Measurements from ENCODE around the gene DENND1B. TPM values are rescaled to one million over a fixed set of nuclear protein-coding genes. Genes with fewer than 3 reads are reported as not detected.

DENND1B gene
- total and polyA plus RNA-seq, 2 experiments from 2014 or later, result 9.2 to 21.3 TPM

- no peaks in the 10 kb centered on the region for H3K27me3 ChIP-seq (replicated peaks; ENCODE audit: insufficient read depth)
- no peak for DNase-seq
- H3K9me2 ChIP-seq (ENCODE audit: insufficient read depth), result no peaks in the 10 kb centered on the region
- in situ Hi-C loops (cut with MboI), result no loop called here
- no peaks in the 10 kb centered on the region for H3K36me3 ChIP-seq (ENCODE audit: low read depth)
- H3F3A ChIP-seq (ENCODE audit: insufficient read depth), result no peaks in the 10 kb centered on the region
- H3K4me3 ChIP-seq, result no peak overlapping the region
- peaks cover 4% of the 10 kb centered on the region for H3K9me3 ChIP-seq (ENCODE audit: low read depth)
- H2AFZ ChIP-seq, result no peak overlapping the region
- no peaks in the 10 kb centered on the region for H3K79me2 ChIP-seq (ENCODE audit: insufficient read depth)
- H4K20me1 ChIP-seq (ENCODE audit: insufficient read depth), result no peaks in the 10 kb centered on the region
- no peak overlapping the region for H3K9ac ChIP-seq
- 94 to 97% methylated on average over 2 of the region's 2 CpGs for WGBS, 2 experiments (ENCODE audit: low coverage in 1 of 2, low lambda C conversion rate in 2 of 2, missing lambda C conversion rate in 2 of 2)
- no peaks in the 10 kb centered on the region for H3K4me1 ChIP-seq (ENCODE audit: insufficient read depth)
- H3K4me2 ChIP-seq (ENCODE audit: unreplicated experiment), result no peak overlapping the region
- no peak overlapping the region for H3K27ac ChIP-seq
- TF ChIP-seq EZH2phosphoT487 (IDR thresholded peaks at IDR 0.05; ENCODE audit: insufficient read depth, low read depth) (no peak), EZH2 (IDR thresholded peaks at IDR 0.05; ENCODE audit: insufficient read depth, poor library complexity, severe bottlenecking) (no peak)
Measured at GRCh38 chr1:197486946-197487345, 288.3 kb downstream of the DENND1B start.

DNA sequence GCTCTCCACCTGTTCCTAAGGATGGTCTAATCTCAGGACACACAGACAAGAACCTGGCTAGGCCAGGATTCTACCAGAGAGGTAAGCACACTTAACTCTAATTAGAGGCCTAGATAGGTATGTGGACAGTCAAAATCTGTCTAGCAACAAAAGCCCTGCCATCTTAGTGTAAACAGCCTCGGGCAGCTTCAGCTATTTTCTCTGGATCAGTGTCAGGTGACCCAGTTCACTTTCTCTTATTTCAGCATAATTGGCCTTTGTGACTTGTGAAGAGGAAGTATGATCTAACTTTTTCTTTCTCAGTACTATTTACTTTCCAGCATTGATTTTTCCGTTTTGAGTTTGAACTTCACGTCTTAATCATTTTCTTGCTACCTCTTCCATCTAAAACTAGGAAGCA, 289.5 kb downstream of the DENND1B start:
- no peak overlapping the region for H3K4me3 ChIP-seq
- H4K20me1 ChIP-seq (ENCODE audit: insufficient read depth), result no peaks in the 10 kb centered on the region
- H2AFZ ChIP-seq, result no peak overlapping the region
- H3K27ac ChIP-seq, result no peak overlapping the region
- no peak overlapping the region for H3K9ac ChIP-seq
- no peak overlapping the region for H3K4me2 ChIP-seq (ENCODE audit: unreplicated experiment)
- peaks cover 4% of the 10 kb centered on the region for H3K9me3 ChIP-seq (ENCODE audit: low read depth)
- no peaks in the 10 kb centered on the region for H3K9me2 ChIP-seq (ENCODE audit: insufficient read depth)
- 65 to 71% methylated on average over 3 of the region's 3 CpGs for WGBS, 2 experiments (ENCODE audit: low coverage in 1 of 2, low lambda C conversion rate in 2 of 2, missing lambda C conversion rate in 2 of 2)
- no peaks in the 10 kb centered on the region for H3F3A ChIP-seq (ENCODE audit: insufficient read depth)
- no peaks in the 10 kb centered on the region for H3K4me1 ChIP-seq (ENCODE audit: insufficient read depth)
- no peaks in the 10 kb centered on the region for H3K36me3 ChIP-seq (ENCODE audit: low read depth)
- in situ Hi-C loops (cut with MboI), result no loop called here
- no peaks in the 10 kb centered on the region for H3K79me2 ChIP-seq (ENCODE audit: insufficient read depth)
- no peak for TF ChIP-seq EZH2 (IDR thresholded peaks at IDR 0.05; ENCODE audit: insufficient read depth, poor library complexity, severe bottlenecking)
- no peak for TF ChIP-seq EZH2phosphoT487 (IDR thresholded peaks at IDR 0.05; ENCODE audit: insufficient read depth, low read depth)
- H3K27me3 ChIP-seq (replicated peaks; ENCODE audit: insufficient read depth), result no peaks in the 10 kb centered on the region
- DNase-seq, result no peak

DNA sequence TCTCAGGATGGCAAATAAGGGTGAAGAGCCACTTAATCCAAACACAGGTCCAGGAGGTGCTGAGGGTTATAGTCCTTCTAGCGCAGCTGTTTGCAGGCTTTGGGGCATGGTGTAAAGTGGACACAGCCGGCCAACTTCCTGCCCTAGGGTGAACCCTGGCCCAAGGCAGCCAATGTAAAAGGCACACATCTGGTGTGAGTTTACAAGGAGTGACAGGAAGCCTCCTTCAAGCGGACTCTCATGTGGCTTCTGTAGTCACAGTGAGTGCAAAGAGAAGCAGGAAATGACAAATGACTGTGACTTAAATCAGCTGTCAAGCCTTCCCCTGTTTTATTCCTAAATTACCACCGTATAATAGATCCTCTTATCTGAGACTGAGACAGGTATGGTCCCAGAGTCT, 294.2 kb downstream of the DENND1B start:
- no peak overlapping the region for H3K27ac ChIP-seq
- no peaks in the 10 kb centered on the region for H3K36me3 ChIP-seq (ENCODE audit: low read depth)
- H3K9ac ChIP-seq, result no peak overlapping the region
- no peaks in the 10 kb centered on the region for H3K79me2 ChIP-seq (ENCODE audit: insufficient read depth)
- no peaks in the 10 kb centered on the region for H3K9me3 ChIP-seq (ENCODE audit: low read depth)
- DNase-seq, result no peak
- no peaks in the 10 kb centered on the region for H3F3A ChIP-seq (ENCODE audit: insufficient read depth)
- in situ Hi-C loops (cut with MboI), result no loop called here
- 7 to 15% methylated on average over 4 of the region's 4 CpGs for WGBS, 2 experiments (ENCODE audit: low coverage in 1 of 2, low lambda C conversion rate in 2 of 2, missing lambda C conversion rate in 2 of 2)
- H3K9me2 ChIP-seq (ENCODE audit: insufficient read depth), result no peaks in the 10 kb centered on the region
- H3K4me2 ChIP-seq (ENCODE audit: unreplicated experiment), result no peak overlapping the region
- H2AFZ ChIP-seq, result no peak overlapping the region
- no peaks in the 10 kb centered on the region for H3K27me3 ChIP-seq (replicated peaks; ENCODE audit: insufficient read depth)
- no peak for TF ChIP-seq EZH2phosphoT487 (IDR thresholded peaks at IDR 0.05; ENCODE audit: insufficient read depth, low read depth)
- TF ChIP-seq EZH2 (IDR thresholded peaks at IDR 0.05; ENCODE audit: insufficient read depth, poor library complexity, severe bottlenecking), result no peak
- no peaks in the 10 kb centered on the region for H4K20me1 ChIP-seq (ENCODE audit: insufficient read depth)
- H3K4me3 ChIP-seq, result no peak overlapping the region
- no peaks in the 10 kb centered on the region for H3K4me1 ChIP-seq (ENCODE audit: insufficient read depth)

- no peaks in the 10 kb centered on the region for H3K9me3 ChIP-seq (ENCODE audit: low read depth)
- TF ChIP-seq EZH2phosphoT487 (IDR thresholded peaks at IDR 0.05; ENCODE audit: insufficient read depth, low read depth), result no peak
- no peak for TF ChIP-seq EZH2 (IDR thresholded peaks at IDR 0.05; ENCODE audit: insufficient read depth, poor library complexity, severe bottlenecking)
- no peaks in the 10 kb centered on the region for H3K4me1 ChIP-seq (ENCODE audit: insufficient read depth)
- WGBS, 2 experiments (ENCODE audit: low coverage in 1 of 2, low lambda C conversion rate in 2 of 2, missing lambda C conversion rate in 2 of 2), result 61 to 65% methylated on average over 6 of the region's 6 CpGs
- H3K9me2 ChIP-seq (ENCODE audit: insufficient read depth), result no peaks in the 10 kb centered on the region
- DNase-seq, result no peak
- H4K20me1 ChIP-seq (ENCODE audit: insufficient read depth), result no peaks in the 10 kb centered on the region
- no peak overlapping the region for H3K4me2 ChIP-seq (ENCODE audit: unreplicated experiment)
- in situ Hi-C loops (cut with MboI), result no loop called here
- H3K4me3 ChIP-seq, result no peak overlapping the region
- no peaks in the 10 kb centered on the region for H3K27me3 ChIP-seq (replicated peaks; ENCODE audit: insufficient read depth)
- no peak overlapping the region for H3K27ac ChIP-seq
- H3F3A ChIP-seq (ENCODE audit: insufficient read depth), result no peaks in the 10 kb centered on the region
- H3K36me3 ChIP-seq (ENCODE audit: low read depth), result no peaks in the 10 kb centered on the region
- no peak overlapping the region for H2AFZ ChIP-seq
- no peaks in the 10 kb centered on the region for H3K79me2 ChIP-seq (ENCODE audit: insufficient read depth)
- H3K9ac ChIP-seq, result no peak overlapping the region
Measured at GRCh38 chr1:197480446-197480845, 294.8 kb downstream of the DENND1B start.

DNA sequence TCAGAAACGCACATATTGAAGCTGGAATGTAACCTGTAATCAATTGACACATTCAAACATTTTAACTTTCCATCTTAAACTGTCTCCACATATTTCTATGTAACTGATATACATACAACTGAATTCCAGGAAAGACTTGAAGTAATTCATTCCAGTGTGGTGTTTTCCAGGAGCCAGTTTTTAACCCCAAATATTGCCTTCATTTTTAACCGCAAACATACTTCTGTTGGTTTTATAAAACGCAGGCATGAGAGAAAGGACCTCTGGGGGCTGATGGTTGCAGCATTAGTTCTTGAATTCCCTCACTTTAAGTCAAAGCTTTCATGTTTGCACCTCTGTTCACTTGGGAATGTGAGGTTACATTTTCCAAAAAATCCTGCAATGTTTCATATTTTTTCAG, 303.1 kb downstream of the DENND1B start:
- Histone ChIP-seq H3K27me3 (replicated peaks; ENCODE audit: insufficient read depth) (no peaks in the 10 kb centered on the region), H4K20me1 (ENCODE audit: insufficient read depth) (no peaks in the 10 kb centered on the region), H3K36me3 (ENCODE audit: low read depth) (no peaks in the 10 kb centered on the region), H2AFZ (no peak overlapping the region), H3K4me2 (ENCODE audit: unreplicated experiment) (no peak overlapping the region), H3K79me2 (ENCODE audit: insufficient read depth) (no peaks in the 10 kb centered on the region), H3K9ac (no peak overlapping the region), H3K9me3 (ENCODE audit: low read depth) (no peaks in the 10 kb centered on the region), H3K9me2 (ENCODE audit: insufficient read depth) (no peaks in the 10 kb centered on the region), H3K4me3 (no peak overlapping the region), H3K27ac (no peak overlapping the region), H3F3A (ENCODE audit: insufficient read depth) (0 out of 2 replicates have a peak, but pooled peaks cover 6% of the 10 kb centered on the region), H3K4me1 (ENCODE audit: insufficient read depth) (peaks cover 4% of the 10 kb centered on the region; the same call in 1 of the 2 replicates)
- no peak for DNase-seq
- in situ Hi-C loops (cut with MboI), result no loop called here
- TF ChIP-seq EZH2 (IDR thresholded peaks at IDR 0.05; ENCODE audit: insufficient read depth, poor library complexity, severe bottlenecking) (no peak), EZH2phosphoT487 (IDR thresholded peaks at IDR 0.05; ENCODE audit: insufficient read depth, low read depth) (no peak)
- WGBS, 2 experiments (ENCODE audit: low coverage in 1 of 2, low lambda C conversion rate in 2 of 2, missing lambda C conversion rate in 2 of 2), result 56 to 59% methylated on average over 3 of the region's 3 CpGs
